ENCODE data around the gene NHSL2.

The NHSL2 gene

DNA sequence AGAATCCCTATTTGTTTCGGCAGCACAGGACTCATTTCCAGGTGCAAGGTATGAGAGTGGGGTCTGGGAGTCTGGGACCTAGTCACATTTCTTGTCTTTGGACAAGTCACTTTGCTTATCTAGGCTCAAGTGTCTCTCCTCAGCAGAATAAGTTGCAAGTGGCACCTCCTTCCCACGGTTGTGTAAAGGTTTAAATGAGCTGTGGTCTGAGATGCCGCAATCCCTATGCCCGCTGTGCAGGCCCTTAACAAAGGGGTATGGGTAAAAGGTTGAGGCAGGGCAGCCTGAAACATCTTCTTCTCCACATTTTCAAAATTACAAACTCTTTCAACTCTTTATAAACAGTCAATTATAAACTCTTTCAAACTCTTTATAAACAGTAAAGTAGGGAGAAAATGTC is 127.4 kb downstream of the NHSL2 start:
- TF ChIP-seq, protein P1, sequence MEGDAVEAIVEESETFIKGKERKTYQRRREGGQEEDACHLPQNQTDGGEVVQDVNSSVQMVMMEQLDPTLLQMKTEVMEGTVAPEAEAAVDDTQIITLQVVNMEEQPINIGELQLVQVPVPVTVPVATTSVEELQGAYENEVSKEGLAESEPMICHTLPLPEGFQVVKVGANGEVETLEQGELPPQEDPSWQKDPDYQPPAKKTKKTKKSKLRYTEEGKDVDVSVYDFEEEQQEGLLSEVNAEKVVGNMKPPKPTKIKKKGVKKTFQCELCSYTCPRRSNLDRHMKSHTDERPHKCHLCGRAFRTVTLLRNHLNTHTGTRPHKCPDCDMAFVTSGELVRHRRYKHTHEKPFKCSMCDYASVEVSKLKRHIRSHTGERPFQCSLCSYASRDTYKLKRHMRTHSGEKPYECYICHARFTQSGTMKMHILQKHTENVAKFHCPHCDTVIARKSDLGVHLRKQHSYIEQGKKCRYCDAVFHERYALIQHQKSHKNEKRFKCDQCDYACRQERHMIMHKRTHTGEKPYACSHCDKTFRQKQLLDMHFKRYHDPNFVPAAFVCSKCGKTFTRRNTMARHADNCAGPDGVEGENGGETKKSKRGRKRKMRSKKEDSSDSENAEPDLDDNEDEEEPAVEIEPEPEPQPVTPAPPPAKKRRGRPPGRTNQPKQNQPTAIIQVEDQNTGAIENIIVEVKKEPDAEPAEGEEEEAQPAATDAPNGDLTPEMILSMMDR (IDR thresholded peaks at IDR 0.05; ENCODE audit: low read length, missing control alignments) = no peak
- DNase-seq (ENCODE audit: low read depth) = no peak
- H3K4me3 ChIP-seq (replicated peaks; ENCODE audit: low read depth, low read length) = no peak overlapping the region

DNA sequence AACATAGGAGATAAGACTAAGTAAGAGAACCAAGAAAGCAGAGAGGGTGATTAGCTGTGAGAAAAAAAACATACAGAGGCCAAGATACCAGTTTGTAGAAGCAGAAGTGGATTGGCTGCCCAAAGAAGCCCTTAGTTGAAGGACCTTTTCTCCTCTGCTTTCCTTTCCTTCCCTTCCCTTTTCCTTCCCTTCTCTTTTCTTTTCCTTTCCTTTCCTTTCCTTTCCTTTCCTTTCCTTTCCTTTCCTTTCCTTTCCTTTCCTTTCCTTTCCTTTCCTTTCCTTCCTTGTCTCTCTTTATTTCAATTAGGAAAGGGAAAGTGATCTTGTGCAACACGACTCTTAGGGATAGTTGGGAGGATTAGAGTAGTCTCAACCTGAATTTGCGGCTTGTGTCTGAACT is 128.2 kb downstream of the NHSL2 start:
- TF ChIP-seq, protein P1 (IDR thresholded peaks at IDR 0.05; ENCODE audit: low read length, missing control alignments) = no peak
- H3K4me3 ChIP-seq (replicated peaks; ENCODE audit: low read depth, low read length) = no peak overlapping the region
- DNase-seq (ENCODE audit: low read depth) = no peak

DNA sequence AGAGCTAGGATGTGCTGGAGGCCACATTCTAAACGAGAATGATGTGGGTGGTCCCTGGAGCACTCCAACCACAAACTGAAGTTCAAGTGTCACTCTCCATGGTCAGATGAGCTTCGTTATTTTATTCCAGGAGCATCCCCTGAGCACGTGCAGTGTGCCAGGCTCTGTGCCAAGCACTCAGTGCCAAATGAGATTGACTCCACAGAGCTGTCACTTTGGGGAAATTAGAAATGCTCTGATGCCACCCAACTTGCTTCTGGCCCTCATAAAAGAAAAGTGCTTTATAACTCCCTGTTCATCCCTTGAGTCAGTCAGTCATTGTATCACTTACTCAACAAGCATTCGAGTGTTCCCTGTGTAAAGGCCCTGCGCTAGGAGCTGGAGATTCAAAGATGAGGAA is 129.9 kb downstream of the NHSL2 start:
- no peak overlapping the region for H3K4me3 ChIP-seq (replicated peaks; ENCODE audit: low read depth, low read length)
- TF ChIP-seq, protein P1 (IDR thresholded peaks at IDR 0.05; ENCODE audit: low read length, missing control alignments) = no peak
- no peak for DNase-seq (ENCODE audit: low read depth)

DNA sequence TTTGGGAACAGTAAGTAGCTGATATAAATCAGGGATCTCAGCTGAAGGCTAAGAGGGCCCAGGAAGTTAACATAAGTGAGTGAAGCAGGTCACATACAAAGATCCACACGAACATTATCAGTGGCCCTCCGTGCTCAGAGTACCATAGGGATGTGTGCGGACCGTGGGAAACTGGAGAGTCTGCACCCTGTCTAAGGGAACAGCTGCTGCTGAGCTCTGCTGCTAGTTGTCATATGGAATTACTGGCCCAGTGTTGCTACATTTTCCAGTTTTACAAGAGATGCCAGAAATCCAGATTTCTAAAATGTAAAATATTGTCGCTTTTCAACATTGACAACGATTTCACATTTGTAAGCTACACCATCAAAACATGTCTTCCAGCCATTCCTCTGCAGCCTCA is 130.5 kb downstream of the NHSL2 start:
- H3K4me3 ChIP-seq (replicated peaks; ENCODE audit: low read depth, low read length) = no peak overlapping the region
- TF ChIP-seq, protein P1 (IDR thresholded peaks at IDR 0.05; ENCODE audit: low read length, missing control alignments) = no peak
- no peak for DNase-seq (ENCODE audit: low read depth)

DNA sequence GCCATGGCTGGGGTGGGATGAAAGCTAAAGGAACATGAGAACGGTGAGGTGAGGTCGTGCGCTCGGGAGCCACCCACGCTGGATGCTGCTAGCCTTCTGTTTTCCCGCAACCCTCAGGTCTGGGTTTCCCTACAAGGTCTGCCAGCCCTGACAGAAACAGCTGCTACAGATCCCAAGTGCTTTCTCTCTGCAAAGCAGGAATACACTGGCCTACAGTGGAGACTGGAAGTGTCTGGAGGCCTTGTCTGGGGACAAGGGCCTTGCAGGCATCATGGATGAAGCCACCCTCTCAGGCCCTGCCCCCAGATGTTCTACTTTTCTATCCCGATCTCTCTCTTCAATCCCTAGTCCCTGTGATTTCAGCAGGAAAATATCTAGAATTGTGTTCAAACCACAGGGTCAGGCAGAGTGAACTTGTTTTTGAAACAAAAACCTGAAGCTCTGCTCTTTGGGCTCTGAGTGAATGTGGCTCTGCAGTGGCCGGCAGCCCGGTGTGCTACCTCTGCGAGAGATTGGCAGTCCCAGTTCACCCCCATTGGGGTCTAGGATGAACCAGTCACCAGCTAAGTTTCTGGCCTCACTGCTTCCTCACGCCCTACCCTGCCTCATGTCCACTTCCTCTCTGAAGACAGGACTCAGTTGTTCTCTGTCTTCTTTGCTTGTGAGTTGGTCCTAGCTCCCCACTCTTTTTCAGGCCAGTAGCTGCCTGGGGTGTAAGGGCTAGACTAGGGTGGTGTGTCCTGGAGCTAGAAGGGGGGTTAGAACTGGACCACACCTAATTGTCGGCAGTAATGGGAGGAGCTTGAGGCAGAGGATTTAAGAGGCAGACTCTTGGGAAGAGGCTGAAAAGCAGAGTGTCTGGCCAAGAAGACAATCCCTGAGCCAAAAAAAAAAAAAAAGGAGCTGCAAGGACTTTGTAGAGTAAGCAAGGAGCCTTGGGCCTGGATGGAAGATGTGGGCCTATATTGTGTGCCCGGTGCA is 131.5 kb downstream of the NHSL2 start:
- DNase-seq (ENCODE audit: low read depth) = no peak
- no peak overlapping the region for H3K4me3 ChIP-seq (replicated peaks; ENCODE audit: low read depth, low read length)
- TF ChIP-seq, protein P1 (IDR thresholded peaks at IDR 0.05; ENCODE audit: low read length, missing control alignments) = no peak

DNA sequence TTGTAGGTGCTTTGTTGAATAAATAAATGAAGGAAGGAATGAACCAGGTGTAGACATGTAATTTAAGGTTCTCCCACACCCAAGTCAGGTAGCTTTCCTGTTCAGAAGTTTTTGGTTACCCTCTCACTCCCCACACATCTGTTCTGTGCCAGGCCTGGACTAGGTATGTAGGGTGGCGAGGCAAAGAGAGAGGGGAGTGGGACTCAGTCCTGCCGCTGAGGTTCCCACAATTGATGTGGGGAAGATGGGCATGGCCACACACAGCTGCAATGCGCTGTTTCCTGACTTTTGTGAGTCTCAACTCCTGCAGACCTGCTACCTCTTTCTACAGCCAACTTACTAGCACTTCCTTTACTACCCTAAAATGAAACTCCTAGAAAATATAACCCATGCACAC is 132.2 kb downstream of the NHSL2 start:
- TF ChIP-seq, protein P1 (IDR thresholded peaks at IDR 0.05; ENCODE audit: low read length, missing control alignments) = no peak
- DNase-seq (ENCODE audit: low read depth) = no peak
- H3K4me3 ChIP-seq (replicated peaks; ENCODE audit: low read depth, low read length) = no peak overlapping the region

All from fibroblast of pulmonary artery (primary cell).